ENCODE measurements around the gene PPP1R12A.
"Not testable (repeated sequence)": the region's sequence is repeated elsewhere in the genome, so short reads cannot be mapped to it uniquely, and the experiment has no call there.

Gene PPP1R12A

DNA sequence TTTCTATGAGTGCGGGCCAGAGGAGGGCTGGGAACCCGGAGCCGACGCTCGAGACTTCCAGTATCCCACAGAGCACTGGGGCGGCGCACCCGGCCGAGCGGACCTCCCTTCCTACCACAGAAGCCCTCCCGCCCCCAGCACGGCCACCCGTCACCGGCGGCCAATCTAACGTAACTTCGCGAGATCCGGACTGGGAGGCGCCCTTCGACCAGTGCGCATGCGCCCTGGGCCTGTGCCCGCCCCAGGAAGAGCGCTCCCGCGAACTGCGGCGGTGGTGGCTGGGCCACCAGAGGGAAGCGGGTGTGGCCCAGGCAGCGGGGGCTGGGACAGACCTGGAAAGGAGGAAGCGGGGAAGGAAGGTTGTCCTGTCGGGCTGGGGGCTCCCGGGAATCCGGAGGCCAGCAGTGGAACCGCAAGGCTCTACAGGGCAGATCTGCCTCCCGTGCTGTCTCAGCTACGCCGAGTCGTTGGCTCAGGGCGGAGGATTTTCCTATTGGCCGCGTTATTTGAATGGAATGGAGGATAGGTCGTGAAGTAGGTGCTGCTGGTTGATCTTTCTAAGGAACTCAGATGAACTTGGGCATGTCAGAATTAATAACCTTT is at the start of gene PPP1R12A:
Gene PPP1R12A (minus strand): TSS at position 77 of the 603 bp plus-strand sequence. CDS start 166 bp downstream, outside the sequence.
- peak; percentile 57 for FAIRE-seq

DNA sequence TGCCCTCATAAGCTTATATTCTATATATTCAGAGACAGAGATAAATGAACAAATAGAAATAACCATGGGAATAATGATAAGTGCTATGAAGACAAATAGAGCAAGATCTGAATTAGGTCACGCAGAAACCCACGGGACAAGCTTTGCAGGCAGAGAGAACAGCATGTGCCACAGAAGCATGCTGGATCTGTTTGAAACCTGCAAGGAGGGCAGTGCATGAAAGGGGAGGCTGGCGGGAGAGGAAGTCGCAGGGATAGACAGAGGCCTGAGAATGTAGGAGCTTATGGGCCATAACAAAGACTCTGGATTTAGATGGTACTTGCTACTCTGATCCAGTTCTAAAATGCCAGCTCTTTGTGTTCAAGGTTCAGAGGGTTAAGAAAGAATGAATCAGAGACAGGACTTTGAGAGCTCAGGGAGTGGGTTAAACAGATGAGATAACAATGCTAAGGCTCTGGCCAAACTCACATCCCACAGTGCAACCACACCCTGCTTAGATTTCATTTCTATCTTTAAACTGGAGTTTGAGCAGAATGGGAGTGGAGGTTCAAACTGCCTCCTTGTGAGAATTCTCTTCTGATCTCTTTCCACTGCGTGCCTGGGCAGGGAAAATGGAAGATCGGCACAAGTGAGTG is 49.2 kb upstream of the PPP1R12A start:
- FAIRE-seq = no peak

DNA sequence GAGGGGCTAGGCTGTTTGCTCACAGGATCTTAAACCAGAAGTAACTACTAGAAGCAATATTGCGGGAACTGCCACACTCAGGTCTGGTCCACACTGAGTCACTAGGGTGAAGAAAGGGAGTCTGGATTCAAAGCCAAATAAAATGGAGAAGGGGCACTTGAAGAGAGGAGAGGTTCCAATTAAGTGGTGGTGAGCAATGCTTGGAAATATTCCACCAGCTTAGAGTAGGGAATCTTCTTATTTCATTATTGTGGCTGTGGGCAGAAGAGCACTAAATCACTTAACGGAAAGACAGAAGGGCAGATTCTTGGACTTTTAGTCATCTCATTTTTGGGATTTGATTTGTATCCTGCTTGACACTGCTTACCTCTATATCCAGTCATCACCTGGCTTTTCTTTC is 48.6 kb upstream of the PPP1R12A start:
- no peak for FAIRE-seq

DNA sequence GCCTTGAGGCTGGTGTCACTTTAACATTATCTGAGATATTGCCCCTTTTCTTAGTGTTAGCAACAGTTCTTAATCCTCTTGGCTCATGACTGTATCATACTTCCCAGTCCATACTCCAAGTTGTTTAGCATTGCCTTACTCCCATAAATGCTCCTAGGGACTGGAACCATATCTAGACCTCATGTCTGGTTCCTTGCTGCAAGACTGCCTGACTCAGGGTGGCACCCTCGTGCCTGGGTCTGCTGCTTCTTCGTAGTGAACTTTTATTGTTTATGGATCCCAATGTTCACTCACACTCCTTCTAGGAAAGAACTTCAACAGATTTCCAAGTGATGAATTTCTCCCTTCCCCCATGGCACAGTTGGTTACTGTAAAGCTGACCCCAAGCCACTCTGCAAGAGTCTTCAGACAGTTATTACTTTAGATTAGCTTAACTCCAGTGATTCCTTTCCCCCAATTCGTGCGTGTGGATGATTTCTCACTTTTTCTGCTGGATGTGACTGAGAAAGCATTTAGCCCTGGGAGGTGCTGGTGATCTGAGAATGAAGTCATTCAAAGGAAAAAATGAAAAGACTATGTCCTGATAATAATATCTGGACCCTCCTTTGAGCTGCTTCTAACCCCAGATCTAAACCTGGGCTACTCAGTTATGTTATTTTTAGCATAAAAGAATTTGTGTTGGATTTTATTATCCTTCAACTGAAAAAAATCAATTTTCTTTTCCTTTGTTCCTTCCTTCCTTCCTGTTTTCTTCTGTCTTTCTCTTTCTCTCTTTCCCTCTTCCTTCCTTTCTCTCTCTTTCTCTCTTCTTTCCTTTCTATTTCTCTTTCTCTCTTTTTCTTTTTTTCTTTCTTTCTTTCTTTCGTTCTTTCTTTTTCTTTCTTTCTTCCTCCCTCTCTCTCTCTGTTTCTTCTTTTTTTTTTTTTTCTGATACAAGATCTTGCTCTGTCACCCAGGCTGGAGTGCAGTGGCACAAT is 47.5 kb upstream of the PPP1R12A start:
- no peak for FAIRE-seq

DNA sequence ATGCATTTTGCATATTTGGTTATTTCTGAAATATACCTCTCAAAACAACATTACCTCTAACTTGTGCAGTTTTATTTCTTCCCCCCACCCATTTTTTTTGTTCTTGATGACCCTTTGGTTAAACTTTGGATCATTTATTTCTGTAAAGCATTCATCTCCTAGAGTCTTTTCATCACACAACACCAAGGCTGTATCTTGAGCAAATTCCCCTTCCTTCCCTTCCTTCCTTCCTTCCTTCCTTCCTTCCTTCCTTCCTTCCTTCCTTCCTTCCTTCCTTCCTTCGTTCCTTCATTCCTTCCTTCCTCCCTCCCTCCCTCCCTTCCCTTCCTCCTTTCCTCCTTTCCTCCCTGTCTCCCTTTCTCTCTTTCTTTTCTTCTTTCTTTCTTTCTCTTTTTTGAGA is 43.8 kb upstream of the PPP1R12A start:
- no peak for FAIRE-seq

DNA sequence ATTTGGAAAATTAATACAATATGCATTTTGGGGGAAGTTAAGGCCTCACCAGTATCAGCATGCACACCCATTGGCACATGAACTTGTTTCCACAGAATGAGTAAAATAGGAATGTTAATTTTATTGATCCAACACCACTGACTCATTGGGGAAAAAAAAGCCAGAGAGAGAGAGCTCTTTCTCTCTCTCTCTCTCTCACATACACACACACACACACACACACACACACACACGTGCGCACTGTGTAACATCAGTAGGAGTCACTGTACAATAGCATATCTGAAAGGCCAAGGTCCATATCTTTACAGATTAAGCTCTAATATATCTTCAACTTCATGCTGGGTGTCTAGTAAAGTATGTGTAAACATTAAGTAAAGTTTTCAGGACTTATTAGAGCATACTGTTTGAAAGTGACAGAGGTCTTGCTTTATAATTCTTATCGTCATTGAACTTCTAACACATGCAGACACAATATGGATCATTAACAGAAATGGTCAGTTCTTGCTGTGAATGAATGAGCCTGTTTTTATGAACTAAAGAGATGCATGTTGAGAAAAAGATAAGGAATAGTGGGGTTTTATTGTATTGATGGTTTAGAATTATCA is 43.1 kb upstream of the PPP1R12A start:
- not testable (repeated sequence) for FAIRE-seq

DNA sequence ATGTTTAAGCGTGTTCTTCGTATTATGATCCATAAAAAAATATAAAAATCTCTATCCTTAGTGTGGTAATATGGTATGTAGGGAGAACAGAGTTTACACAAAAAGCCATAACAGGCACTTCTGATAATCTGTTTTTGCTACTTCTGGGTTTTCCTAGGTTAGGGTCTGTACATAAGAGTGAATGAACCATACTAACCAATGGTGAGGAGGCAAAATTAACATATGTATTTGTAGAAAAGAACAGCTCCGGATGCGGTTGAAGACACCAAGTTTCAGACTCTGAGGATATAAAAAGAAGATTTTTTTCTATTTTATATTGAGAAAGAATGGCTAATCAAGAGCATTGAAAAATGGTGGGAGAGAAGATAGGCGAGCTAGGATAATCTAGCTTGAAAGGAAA is 40.2 kb upstream of the PPP1R12A start:
- no peak for FAIRE-seq

DNA sequence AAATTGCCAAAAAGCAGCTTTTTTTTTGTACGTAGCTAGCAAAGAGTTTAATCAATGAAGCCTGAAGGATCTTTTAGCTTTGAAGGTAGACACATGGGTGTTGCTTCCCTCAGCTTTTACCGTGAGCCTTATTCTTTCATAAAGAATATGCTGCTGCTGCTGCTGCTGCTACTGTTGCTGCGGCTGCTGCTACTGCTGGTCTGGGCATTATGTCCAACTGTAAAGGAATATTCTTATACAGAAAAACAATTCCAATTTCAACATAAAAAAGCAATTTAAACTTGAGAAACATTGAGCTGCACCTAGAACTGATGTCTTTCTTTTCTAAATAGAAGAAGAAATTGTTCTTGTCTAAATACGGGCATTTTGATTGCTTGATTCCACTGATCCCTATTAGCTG is 38.9 kb upstream of the PPP1R12A start:
- no peak for FAIRE-seq

DNA sequence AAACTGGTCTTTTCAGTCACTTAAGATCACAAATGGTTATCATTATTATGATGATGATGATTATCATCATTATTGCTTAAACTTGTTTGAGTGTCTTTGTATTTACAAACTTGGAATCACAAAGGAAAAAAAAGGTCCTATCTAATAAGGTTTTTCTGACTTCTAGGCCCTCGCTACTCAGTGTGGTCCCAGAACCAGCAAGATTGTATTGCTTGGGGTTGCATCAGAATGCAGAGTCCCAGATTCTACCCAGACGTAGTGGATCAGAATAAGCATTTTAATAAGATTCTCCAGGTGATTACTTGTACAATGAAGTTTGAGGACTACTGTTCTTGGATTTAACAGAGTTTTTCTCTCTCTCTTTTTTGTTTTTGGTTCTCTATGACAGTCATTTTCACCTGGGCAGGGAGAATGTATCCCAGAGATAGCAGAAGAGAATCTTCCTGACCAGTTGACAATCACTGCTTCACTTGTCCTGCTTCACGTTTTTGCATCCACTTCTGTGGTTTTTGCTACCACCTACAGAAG is 29.3 kb upstream of the PPP1R12A start:
- no peak for FAIRE-seq

DNA sequence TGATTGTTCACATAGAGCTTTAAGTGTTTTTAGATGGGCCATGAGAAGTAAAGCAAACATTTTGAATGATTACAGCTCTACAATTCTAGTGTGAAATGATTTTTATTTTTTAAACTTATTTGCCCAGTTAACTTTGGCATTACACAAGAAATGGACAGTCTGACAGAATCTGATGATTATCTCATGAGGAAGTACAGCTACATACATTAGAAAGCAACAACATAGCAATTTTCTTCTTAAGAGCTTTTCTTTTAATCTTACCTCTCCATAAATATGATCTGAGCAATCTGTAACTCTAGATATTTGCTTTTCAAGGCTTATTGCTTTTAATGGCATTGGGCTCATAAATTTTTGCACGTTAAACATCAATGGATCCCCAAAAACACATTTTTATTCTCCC is 26.5 kb upstream of the PPP1R12A start:
- no peak for FAIRE-seq

DNA sequence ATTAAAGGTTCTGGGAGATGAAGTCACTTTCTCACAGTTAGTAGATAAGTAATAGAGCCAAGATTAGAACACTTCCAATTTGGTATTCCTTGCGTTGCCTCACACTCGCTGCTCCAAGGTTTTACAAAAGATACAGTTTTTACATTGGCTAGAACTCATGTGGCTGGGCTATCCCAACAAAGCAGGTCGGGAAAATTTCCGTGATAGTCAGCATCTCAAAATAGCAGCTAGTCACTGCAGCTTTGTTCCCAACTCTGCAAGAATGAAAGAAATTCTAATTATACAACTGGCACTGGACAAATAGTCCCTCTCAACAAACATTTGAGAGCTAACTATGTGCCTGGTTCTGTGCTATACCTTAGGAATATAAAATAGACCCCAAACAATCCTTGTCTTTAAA is 24.6 kb upstream of the PPP1R12A start:
- no peak for FAIRE-seq

DNA sequence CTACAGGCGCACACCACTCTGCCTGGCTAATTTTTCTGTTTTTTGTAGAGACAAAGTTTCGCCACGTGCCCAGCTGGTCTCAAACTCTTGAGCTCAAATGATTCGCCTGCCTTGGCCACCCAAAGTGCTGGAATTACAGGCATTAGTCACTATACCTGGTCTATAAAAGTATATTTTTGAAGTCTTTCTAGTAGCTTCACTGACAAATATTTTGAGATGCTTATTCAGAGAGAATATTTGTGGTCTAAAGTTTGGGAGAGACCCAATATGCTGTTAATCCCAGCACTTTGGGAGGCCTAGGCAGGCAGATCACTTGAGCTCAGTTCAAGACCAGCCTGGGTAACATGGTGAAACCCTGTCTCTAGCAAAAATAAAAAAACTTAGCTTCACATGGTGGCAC is 22.0 kb upstream of the PPP1R12A start:
- no peak for FAIRE-seq

DNA sequence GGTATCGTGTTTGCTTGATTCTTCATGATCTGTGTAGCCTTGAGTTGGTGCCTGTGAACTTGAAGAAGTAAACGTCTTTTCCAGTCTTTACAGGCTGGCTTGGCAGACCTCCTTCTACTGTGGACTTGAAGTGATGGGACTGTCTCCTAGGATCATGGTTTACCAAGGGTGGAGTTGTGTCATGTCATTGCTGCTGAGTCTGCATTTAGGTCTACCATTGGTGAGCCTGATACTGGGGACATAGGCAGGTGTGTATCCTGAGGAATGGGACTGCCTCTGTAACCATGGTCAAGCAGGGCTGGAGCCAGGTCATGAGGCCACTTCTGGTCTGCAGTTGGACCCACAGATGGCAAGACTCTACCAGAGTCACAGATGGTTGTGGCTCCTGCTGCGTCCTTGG is 20.7 kb upstream of the PPP1R12A start:
- FAIRE-seq = no peak

DNA sequence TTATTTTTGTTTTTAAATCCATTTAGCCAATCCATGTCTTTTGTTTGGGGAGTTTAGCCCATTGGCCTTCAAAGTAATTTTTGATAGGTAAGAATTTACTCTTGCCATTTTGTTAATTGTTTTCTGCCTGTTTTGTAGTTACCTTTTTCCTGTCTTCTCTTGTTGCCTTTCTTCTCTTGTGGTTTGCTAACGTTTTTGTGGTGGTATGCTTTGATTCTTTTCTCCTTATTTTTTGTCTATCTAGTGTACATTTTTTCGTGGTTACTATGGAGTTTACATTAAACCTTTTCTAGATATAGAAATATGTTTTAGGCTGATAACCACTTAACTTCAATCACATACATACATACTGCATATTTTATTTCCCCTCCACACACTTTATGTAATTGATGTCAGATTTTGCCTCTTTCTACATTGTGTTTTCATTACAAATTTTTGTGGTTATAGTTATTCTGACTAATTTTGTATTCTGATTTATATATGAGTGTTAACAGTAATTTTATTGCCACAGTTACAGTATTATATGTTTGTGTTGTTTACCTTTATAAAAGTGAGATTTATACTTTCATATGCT is 19.2 kb upstream of the PPP1R12A start:
- no peak for FAIRE-seq

DNA sequence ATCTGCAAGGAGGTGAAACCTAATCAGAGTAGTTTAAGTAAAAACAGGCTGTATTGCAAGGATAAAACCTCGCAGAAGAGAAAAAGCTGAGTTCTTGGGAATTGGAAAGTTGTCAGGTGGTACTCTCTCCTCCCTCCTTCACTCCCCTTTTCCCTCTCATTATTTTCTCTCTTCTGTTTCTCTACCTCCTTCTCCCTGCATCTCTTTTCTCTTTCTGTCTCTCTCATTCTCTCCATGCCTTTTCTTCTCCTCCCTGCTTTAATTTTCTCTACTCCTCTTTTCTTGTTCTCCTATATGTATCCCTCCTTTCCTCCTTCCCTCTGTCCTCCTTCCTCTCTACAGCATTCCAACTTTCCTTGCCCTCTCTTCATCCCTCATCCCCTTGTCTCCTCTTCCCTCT is 14.2 kb upstream of the PPP1R12A start:
- no peak for FAIRE-seq

DNA sequence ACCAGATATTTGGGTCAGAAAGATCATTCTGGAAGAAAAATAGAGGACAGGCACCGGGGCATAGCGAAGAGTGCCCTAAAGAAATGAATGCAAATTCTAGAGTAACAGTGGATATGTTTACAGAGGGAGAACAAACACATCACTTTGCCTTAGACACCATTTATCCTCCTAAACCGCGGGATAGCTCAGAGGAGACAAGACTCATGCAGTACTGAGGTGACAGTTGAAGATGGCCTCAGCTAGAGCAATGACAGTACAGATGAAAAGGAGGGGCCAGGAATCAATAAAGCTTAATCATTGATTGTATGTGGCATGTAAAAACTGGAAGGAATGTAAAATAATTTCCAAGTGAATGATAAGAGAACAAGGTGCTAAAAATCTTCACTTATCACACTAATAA is 10.5 kb upstream of the PPP1R12A start:
- no peak for FAIRE-seq

DNA sequence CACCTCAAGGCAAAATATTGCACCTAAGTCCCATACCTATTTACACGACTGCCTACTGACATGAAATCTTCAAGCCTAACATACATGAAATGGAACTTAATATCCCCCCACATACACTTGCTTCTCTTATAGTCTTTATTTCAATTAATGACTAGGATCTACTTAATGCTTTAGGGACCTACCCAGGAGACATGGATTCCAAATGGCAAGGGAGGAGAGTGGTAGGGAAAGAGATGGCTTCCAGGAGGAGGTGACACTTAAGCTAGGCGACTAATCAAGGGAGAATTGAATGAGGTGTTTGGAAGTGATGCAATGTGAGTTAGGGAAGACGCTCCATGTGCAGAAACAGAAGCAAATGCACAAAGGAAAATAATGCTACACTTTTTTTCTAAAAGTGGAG is 9.7 kb upstream of the PPP1R12A start:
- no peak for FAIRE-seq

DNA sequence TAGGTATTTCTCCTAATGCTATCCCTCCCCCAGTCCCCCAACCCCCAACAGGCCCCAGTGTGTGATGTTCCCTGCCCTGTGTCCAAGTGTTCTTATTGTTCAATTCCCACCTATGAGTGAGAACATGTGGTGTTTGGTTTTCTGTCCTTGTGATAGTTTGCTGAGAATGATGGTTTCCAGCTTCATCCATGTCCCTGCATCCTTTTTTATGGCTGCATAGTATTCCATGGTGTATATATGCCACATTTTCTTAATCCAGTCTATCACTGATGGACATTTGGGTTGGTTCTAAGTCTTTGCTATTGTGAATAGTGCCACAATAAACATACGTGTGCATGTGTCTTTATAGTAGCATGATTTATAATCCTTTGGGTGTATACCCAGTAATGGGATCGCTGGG is 7.9 kb upstream of the PPP1R12A start:
- FAIRE-seq = not testable (repeated sequence)

DNA sequence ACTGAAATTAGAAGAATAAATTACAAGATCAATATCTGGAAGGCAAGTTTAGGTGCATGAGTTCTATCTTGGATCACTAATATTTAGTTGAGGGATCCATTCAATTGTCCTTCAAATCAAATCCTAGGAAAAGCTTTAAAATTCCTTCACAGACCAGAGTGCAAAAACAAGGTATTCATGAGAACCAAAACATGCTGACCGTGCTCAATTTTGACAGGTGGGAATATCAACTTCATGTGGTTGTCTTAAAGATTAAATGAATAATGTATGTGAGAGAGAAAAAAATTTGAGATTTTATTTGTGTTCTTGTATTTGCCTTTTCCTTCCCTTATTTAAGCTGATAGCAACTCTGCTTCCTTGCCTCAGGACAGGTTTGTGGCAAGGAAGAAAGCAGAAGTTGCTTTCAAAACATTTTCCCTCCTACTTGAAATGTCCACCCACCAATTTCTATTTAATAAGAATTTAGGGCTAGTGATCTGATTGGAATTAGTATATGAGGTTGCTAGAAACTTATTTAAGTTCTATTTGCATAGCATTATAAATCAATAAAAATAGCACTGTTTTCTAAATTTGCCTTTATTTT is 4.9 kb upstream of the PPP1R12A start:
- FAIRE-seq = no peak

DNA sequence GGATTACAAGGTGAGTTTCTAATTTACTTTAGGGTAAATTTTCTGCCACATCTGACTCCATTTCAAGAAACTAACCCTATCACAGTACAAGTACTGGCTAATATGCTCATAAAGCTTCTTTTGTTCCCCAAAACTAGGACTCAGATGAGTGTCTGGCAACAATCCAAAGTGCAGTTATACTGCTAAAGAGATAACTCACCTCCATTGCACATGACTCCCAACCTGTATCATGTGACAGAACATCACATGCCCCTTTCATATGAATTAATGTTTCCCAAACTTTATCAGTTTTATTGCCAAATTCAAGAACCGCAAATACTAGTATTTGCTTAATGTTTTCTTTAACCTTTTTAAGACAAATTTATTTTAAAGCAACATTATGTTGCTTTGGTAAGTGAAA is 3.9 kb upstream of the PPP1R12A start:
- FAIRE-seq = no peak

DNA sequence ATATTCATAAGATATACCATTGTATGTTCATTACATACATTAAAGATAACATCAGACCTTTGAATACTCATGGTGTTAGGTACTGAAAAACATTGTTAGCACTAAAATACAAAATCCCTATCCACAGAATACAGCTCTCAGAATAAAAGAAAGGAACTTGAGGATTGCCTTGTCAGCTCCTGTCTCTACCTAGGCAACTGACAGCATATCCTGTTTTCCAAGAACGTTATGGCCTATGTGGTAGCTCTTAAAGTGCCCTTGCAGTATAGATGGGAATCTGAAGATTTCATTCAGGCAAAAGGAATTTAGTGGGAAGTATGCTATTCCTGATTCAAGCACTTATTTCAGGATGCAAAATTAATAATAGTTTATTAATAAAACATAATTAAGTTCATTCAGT is 1.8 kb upstream of the PPP1R12A start:
- no peak for FAIRE-seq

DNA sequence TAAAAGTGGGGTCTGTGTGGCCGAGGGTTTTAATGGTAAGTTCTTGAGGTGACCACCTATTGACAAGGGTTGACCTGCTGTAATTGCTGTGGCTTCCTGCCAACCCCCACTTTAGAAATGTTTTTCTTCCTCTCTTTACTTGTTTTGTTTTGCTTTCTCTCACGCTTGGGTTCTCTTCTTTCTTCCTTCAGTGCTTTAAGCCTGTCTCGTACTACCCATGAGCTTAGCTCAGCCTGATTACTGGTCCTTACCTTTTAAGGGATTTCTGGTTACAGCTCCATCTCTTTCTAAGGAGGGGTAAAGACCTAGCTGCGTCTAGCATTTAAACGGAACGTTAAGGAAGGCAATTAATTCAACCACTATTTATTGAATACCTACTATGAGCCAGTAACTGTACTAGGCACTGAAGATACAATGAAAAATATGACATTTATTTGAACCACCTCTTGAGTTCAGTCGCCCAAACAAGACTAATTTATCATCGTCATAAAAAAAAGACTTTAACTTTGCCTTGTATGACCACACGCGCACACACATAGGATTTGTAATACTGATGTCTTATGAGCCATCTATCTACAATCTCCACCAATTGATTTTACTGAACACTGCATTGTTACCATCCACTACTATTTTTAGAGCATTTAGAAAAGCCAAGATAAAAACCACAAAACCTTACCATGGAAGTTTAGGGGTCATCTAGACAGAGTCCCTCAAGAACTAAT is 888 bp upstream of the PPP1R12A start:
- no peak for FAIRE-seq
